Measurements from ENCODE around the gene BMP4.

The BMP4 gene

GRCh38 chr14:53947094-53947445, 9.6 kb downstream of the BMP4 start:
- Histone ChIP-seq H3K4me3 (ENCODE audit: insufficient read depth, low read depth, low read length) (peak overlapping the region; percentile 38), H3K27ac (ENCODE audit: insufficient read depth, low read depth, low read length, poor library complexity, severe bottlenecking) (no peak overlapping the region), H3K9me3 (ENCODE audit: control insufficient read depth, low read length) (no peaks in the 10 kb centered on the region), H3K36me3 (ENCODE audit: control insufficient read depth, insufficient read depth, low read length) (peaks cover 12% of the 10 kb centered on the region), H3K27me3 (ENCODE audit: control insufficient read depth, insufficient read depth, low read length, poor library complexity, severe bottlenecking) (peaks cover 75% of the 10 kb centered on the region), H3K4me1 (ENCODE audit: control insufficient read depth, insufficient read depth, low read length) (peaks cover 29% of the 10 kb centered on the region)
- 15 to 16% methylated on average over 7 to 12 of the region's 12 CpGs for WGBS, 2 experiments

DNA sequence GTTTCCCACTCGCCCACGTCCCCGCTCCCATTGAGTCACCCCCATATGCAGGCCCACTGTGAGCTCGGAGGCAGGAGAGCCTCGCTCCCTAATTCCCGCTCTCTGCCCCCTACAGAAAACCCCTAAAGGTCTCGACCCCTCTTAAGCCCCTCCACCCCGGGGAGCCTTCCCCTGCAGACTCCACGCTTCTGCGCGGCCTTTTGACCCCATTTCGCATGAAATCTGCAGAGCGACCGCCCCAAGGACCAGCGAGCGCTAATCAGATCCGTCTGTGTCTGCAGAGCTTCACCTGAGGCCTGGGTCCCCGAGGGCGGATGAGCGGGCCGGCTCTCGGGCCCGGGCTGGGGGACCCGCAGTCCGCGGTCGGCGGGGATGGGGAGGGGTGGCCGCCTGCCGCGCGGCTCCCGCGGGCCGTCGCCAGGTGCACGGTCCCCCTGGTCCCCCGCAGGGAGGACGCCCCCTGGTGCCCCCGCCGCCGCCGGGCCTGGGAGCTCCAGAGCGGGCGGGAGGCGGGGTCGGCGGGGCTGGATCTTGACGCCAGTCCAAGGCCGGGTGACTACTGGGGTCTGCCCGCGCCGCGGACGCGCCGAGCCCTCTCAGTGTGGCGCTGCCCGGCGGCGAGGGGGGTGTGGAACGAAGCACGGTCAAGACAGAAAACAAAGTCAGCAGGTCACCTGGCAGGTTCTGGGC, 10.1 kb downstream of the BMP4 start:
- Histone ChIP-seq H3K9me3 (ENCODE audit: control insufficient read depth, low read length) (no peaks in the 10 kb centered on the region), H3K4me3 (ENCODE audit: insufficient read depth, low read depth, low read length) (peak overlapping the region; percentile 38), H3K27ac (ENCODE audit: insufficient read depth, low read depth, low read length, poor library complexity, severe bottlenecking) (no peak overlapping the region), H3K36me3 (ENCODE audit: control insufficient read depth, insufficient read depth, low read length) (peaks cover 12% of the 10 kb centered on the region), H3K4me1 (ENCODE audit: control insufficient read depth, insufficient read depth, low read length) (peaks cover 25% of the 10 kb centered on the region), H3K27me3 (ENCODE audit: control insufficient read depth, insufficient read depth, low read length, poor library complexity, severe bottlenecking) (peaks cover 70% of the 10 kb centered on the region)
- WGBS, 2 experiments, result 3 to 4% methylated on average over 63 of the region's 63 CpGs

DNA sequence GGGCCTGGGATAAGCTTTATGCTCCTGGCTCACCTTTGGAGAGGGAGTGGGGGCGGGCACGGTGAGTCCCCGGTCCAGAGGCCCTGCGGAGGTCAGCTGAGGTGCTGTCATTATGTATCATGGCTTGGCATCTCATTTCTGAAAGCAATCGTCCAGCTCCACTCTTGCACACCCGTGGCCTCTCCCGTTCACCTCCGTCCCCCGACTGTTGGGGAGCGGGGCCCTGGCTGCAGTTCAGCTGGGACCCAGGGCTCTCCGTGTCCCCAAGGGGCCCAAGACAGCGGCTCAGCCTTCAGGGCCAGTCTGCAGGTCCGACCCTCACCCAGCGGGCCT, 10.6 kb downstream of the BMP4 start:
- H3K27me3 ChIP-seq (ENCODE audit: control insufficient read depth, insufficient read depth, low read length, poor library complexity, severe bottlenecking), result peaks cover 65% of the 10 kb centered on the region
- H3K4me3 ChIP-seq (ENCODE audit: insufficient read depth, low read depth, low read length), result no peak overlapping the region
- 30 to 32% methylated on average over 14 of the region's 14 CpGs for WGBS, 2 experiments
- H3K27ac ChIP-seq (ENCODE audit: insufficient read depth, low read depth, low read length, poor library complexity, severe bottlenecking), result no peak overlapping the region
- peaks cover 25% of the 10 kb centered on the region for H3K4me1 ChIP-seq (ENCODE audit: control insufficient read depth, insufficient read depth, low read length)
- H3K36me3 ChIP-seq (ENCODE audit: control insufficient read depth, insufficient read depth, low read length), result peaks cover 12% of the 10 kb centered on the region
- no peaks in the 10 kb centered on the region for H3K9me3 ChIP-seq (ENCODE audit: control insufficient read depth, low read length)

- H3K9me3 ChIP-seq (ENCODE audit: control insufficient read depth, low read length), result no peaks in the 10 kb centered on the region
- WGBS, 2 experiments, result 40 to 52% methylated on average over 2 of the region's 2 CpGs
- no peak overlapping the region for H3K4me3 ChIP-seq (ENCODE audit: insufficient read depth, low read depth, low read length)
- no peak overlapping the region for H3K27ac ChIP-seq (ENCODE audit: insufficient read depth, low read depth, low read length, poor library complexity, severe bottlenecking)
- peaks cover 2% of the 10 kb centered on the region for H3K36me3 ChIP-seq (ENCODE audit: control insufficient read depth, insufficient read depth, low read length)
- peaks cover 43% of the 10 kb centered on the region for H3K27me3 ChIP-seq (ENCODE audit: control insufficient read depth, insufficient read depth, low read length, poor library complexity, severe bottlenecking)
- peaks cover 25% of the 10 kb centered on the region for H3K4me1 ChIP-seq (ENCODE audit: control insufficient read depth, insufficient read depth, low read length)
Observed at GRCh38 chr14:53943751-53944083, 12.9 kb downstream of the BMP4 start.

DNA sequence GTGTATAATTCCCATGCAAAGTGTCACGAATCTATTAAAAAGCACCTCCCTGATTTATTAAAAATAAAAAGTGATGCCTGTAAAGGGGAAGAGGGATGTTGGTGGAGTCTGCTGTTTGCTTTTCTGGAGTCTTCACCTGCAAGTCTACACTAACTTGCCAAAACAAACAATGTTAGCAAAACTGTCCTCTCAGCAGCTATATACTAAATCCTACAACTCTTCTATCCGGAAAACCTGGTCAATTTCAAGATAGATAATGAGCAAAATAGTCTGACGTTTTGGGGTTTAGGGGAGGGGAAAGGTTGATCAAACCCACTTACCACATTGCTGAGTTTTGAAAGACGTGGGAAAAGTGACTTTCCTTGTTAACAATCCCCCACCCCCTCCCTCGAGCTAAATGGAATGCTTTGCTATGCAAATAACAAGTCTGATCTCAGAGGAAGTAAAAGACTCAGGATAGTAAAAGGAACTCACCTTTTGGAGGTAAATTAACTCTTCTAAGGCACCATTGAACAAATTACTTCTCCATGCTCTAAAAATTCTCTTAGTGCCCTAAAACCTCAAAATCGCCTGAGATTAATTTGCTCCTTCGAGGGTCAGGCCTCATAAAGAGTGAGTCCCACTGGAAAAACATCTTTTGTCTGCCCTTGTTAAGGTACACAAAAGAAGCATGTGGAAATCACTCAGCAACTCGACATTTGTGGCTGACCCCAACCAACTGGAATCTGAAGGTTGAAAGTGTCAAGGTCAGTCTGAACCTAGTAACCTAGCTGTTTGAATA, 13.5 kb downstream of the BMP4 start:
- no peaks in the 10 kb centered on the region for H3K9me3 ChIP-seq (ENCODE audit: control insufficient read depth, low read length)
- WGBS, 2 experiments, result 4 to 15% methylated on average over 4 to 7 of the region's 8 CpGs
- H3K36me3 ChIP-seq (ENCODE audit: control insufficient read depth, insufficient read depth, low read length), result no peaks in the 10 kb centered on the region
- peaks cover 25% of the 10 kb centered on the region for H3K4me1 ChIP-seq (ENCODE audit: control insufficient read depth, insufficient read depth, low read length)
- peaks cover 38% of the 10 kb centered on the region for H3K27me3 ChIP-seq (ENCODE audit: control insufficient read depth, insufficient read depth, low read length, poor library complexity, severe bottlenecking)
- H3K4me3 ChIP-seq (ENCODE audit: insufficient read depth, low read depth, low read length), result no peak overlapping the region
- no peak overlapping the region for H3K27ac ChIP-seq (ENCODE audit: insufficient read depth, low read depth, low read length, poor library complexity, severe bottlenecking)

GRCh38 chr14:53938136-53938837, 18.3 kb downstream of the BMP4 start:
- H3K27ac ChIP-seq (ENCODE audit: insufficient read depth, low read depth, low read length, poor library complexity, severe bottlenecking), result no peak overlapping the region
- H3K4me3 ChIP-seq (ENCODE audit: insufficient read depth, low read depth, low read length), result no peak overlapping the region
- H3K4me1 ChIP-seq (ENCODE audit: control insufficient read depth, insufficient read depth, low read length), result peaks cover 12% of the 10 kb centered on the region
- no peaks in the 10 kb centered on the region for H3K36me3 ChIP-seq (ENCODE audit: control insufficient read depth, insufficient read depth, low read length)
- no peaks in the 10 kb centered on the region for H3K27me3 ChIP-seq (ENCODE audit: control insufficient read depth, insufficient read depth, low read length, poor library complexity, severe bottlenecking)
- H3K9me3 ChIP-seq (ENCODE audit: control insufficient read depth, low read length), result no peaks in the 10 kb centered on the region
- WGBS, 2 experiments, result 91 to 95% methylated on average over 7 of the region's 7 CpGs

GRCh38 chr14:53934778-53935414, 21.7 kb downstream of the BMP4 start:
- Histone ChIP-seq H3K27ac (ENCODE audit: insufficient read depth, low read depth, low read length, poor library complexity, severe bottlenecking) (no peak overlapping the region), H3K4me3 (ENCODE audit: insufficient read depth, low read depth, low read length) (no peak overlapping the region), H3K4me1 (ENCODE audit: control insufficient read depth, insufficient read depth, low read length) (no peaks in the 10 kb centered on the region), H3K9me3 (ENCODE audit: control insufficient read depth, low read length) (no peaks in the 10 kb centered on the region), H3K27me3 (ENCODE audit: control insufficient read depth, insufficient read depth, low read length, poor library complexity, severe bottlenecking) (no peaks in the 10 kb centered on the region), H3K36me3 (ENCODE audit: control insufficient read depth, insufficient read depth, low read length) (no peaks in the 10 kb centered on the region)
- WGBS, 2 experiments, result 85 to 96% methylated on average over 4 to 7 of the region's 7 CpGs

DNA sequence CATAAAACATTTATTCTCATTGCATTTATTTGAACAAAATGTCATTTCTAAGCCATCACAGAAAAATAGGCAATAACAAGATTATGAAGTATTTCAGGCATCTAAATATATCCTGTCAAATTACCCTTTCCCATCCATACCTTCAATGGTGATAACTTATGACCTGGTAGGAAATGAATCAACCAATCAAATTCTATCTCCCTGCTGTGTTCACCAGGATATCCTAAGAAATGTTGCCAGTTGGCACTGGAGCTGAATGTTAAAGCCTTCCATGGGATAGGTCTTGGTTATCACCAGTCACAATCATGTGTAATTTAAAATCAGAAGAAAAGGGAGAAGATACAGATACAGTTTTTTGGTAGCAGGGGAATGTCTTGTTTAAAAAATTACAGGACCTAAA, 23.7 kb downstream of the BMP4 start:
- no peaks in the 10 kb centered on the region for H3K9me3 ChIP-seq (ENCODE audit: control insufficient read depth, low read length)
- H3K27ac ChIP-seq (ENCODE audit: insufficient read depth, low read depth, low read length, poor library complexity, severe bottlenecking), result no peak overlapping the region
- H3K4me1 ChIP-seq (ENCODE audit: control insufficient read depth, insufficient read depth, low read length), result no peaks in the 10 kb centered on the region
- no peaks in the 10 kb centered on the region for H3K36me3 ChIP-seq (ENCODE audit: control insufficient read depth, insufficient read depth, low read length)
- H3K27me3 ChIP-seq (ENCODE audit: control insufficient read depth, insufficient read depth, low read length, poor library complexity, severe bottlenecking), result no peaks in the 10 kb centered on the region
- no peak overlapping the region for H3K4me3 ChIP-seq (ENCODE audit: insufficient read depth, low read depth, low read length)

DNA sequence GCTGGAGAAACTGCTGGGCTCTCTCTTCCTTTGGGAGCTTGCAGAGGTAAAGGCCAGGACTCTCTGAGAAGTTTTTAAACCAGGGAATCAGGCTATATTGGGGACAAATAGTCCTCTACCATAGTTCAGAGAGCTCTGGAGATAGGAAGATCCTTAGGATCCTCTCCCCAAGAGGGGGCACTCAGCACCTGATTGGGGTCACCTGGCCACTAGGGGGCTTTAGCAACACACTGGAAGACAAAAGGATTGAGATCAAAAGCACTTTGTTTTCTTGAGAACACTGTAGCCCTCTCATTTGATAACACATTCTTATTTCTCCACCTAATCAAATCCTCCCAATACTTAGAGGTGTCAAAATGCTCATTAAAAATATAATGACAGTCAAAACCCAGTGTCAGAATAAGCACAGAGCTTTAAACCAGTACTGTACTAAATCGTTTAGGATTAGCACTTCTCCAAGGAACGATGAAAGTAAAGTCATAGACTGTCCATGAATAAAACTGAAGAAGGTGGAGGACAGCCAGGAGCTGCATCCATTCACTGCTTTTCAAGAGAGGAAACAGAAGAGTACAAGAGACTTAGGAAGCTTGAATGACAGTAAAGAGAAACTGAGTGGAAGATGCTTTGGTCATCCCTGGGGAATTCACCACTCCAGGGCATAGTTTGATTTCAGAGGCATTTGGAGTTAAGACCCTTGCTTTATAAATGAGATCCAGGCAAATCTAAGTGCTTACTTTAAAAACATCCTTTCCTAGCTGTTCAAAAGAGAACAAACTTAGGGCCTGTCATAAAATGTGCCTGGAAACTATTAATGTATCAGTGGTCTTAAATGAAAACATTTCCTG, 26.5 kb downstream of the BMP4 start:
- 92 to 93% methylated on average over 2 of the region's 2 CpGs for WGBS, 2 experiments
- Histone ChIP-seq H3K9me3 (ENCODE audit: control insufficient read depth, low read length) (no peaks in the 10 kb centered on the region), H3K4me3 (ENCODE audit: insufficient read depth, low read depth, low read length) (no peak overlapping the region), H3K27me3 (ENCODE audit: control insufficient read depth, insufficient read depth, low read length, poor library complexity, severe bottlenecking) (no peaks in the 10 kb centered on the region), H3K27ac (ENCODE audit: insufficient read depth, low read depth, low read length, poor library complexity, severe bottlenecking) (no peak overlapping the region), H3K4me1 (ENCODE audit: control insufficient read depth, insufficient read depth, low read length) (no peaks in the 10 kb centered on the region), H3K36me3 (ENCODE audit: control insufficient read depth, insufficient read depth, low read length) (no peaks in the 10 kb centered on the region)
